Measurements from ENCODE around the gene INO80D. TPM values are rescaled to one million over a fixed set of nuclear protein-coding genes. Genes with fewer than 3 reads are reported as not detected.
A peak's percentile ranks its signal among the peaks of the same experiment; 100 is the strongest.

The INO80D gene
- total RNA-seq, 1 experiment from 2014 or later: 46.0 TPM

DNA sequence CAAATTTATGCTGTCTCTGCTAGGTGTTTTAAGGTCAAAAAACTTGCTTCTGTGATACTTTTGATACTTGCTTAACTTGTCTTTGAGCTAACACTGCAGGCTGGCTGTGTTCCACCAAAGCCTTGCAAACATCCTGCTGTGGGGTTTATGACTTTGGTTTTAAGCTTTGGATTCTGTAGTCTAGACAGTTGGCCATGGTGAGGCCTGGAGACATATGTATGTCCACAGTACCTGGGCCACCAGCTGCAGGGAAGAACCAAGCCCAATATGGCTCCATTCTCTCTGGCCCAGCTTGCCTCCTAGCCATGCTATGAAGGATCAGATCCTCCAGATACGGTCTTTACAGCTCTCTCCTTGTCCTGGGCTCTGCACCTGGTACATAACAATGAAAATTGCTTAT, 113.9 kb downstream of the INO80D start:
- no peaks in the 10 kb centered on the region for H3K27me3 Mint-ChIP-seq (ENCODE audit: low read depth)
- Histone ChIP-seq H3T11ph (ENCODE audit: low read length) (no peak overlapping the region), H4K20me1 (ENCODE audit: control insufficient read depth, insufficient read depth, insufficient read length) (no peaks in the 10 kb centered on the region), H2AK5ac (ENCODE audit: insufficient read length, low read length) (no peak overlapping the region), H3K27ac (ENCODE audit: insufficient read length, low read depth, low read length) (no peak overlapping the region), H2BK120ac (ENCODE audit: low read depth, low read length, poor library complexity, severe bottlenecking) (no peak overlapping the region), H4K91ac (ENCODE audit: insufficient read length, low read depth, low read length) (no peak overlapping the region), H3K9me3 (ENCODE audit: control insufficient read depth, low read depth, low read length) (no peaks in the 10 kb centered on the region), H2AFZ (ENCODE audit: low read length) (no peak overlapping the region), H4K8ac (replicated peaks; ENCODE audit: insufficient read length, low read depth, low read length) (no peak overlapping the region), H3K79me2 (ENCODE audit: insufficient read depth, low read length) (peaks cover 2% of the 10 kb centered on the region; the same call in 1 of the 2 replicates), H2BK15ac (ENCODE audit: low read depth, low read length) (no peak overlapping the region), H3K4me2 (ENCODE audit: insufficient read depth, insufficient read length, low read length) (no peak overlapping the region), H2BK5ac (ENCODE audit: insufficient read length, low read length) (no peak overlapping the region), H3K27me3 (ENCODE audit: insufficient read depth, low read length) (no peaks in the 10 kb centered on the region), H4K5ac (ENCODE audit: insufficient read length, low read depth, low read length) (no peak overlapping the region), H3K23ac (ENCODE audit: insufficient read length, low read depth, low read length) (no peak overlapping the region), H3K18ac (ENCODE audit: insufficient read length, low read depth, low read length) (no peak overlapping the region), H3K4me1 (ENCODE audit: insufficient read depth, low read length) (0 out of 2 replicates have a peak, but pooled peaks cover 9% of the 10 kb centered on the region), H3K14ac (ENCODE audit: insufficient read depth, low read length) (no peak overlapping the region; the same call in 1 of the 2 replicates), H3K9ac (ENCODE audit: extremely low read depth, insufficient read length, low read length) (no peak overlapping the region), H3K23me2 (ENCODE audit: insufficient read length, low read depth, low read length, poor library complexity, severe bottlenecking) (no peaks in the 10 kb centered on the region), H2BK12ac (ENCODE audit: insufficient read length, low read depth, low read length) (no peak overlapping the region), H3K4ac (ENCODE audit: low read depth, low read length) (no peak overlapping the region), H3K56ac (ENCODE audit: insufficient read length, low read depth, low read length) (no peak overlapping the region), H3K79me1 (ENCODE audit: insufficient read depth, low read depth, low read length, poor library complexity, severe bottlenecking) (no peaks in the 10 kb centered on the region), H2BK20ac (ENCODE audit: low read depth, low read length, poor library complexity, severe bottlenecking) (no peak overlapping the region)
- H3K36me3 Mint-ChIP-seq (ENCODE audit: insufficient read depth in 1 of 3, low read depth in 3 of 3): no peaks in the 10 kb centered on the region
- DNase-seq: no peak
- peaks cover 14 to 24% of the 10 kb centered on the region in 2 experiments for H3K4me1 Mint-ChIP-seq
- no CpG with 5 or more reads among the region's 1 CpG for WGBS (ENCODE audit: extremely low coverage, insufficient read length, low lambda C conversion rate)
- H3K9me3 Mint-ChIP-seq: no peaks in the 10 kb centered on the region
- no peak overlapping the region for H3K4me3 Mint-ChIP-seq
- TF ChIP-seq, protein P1, sequence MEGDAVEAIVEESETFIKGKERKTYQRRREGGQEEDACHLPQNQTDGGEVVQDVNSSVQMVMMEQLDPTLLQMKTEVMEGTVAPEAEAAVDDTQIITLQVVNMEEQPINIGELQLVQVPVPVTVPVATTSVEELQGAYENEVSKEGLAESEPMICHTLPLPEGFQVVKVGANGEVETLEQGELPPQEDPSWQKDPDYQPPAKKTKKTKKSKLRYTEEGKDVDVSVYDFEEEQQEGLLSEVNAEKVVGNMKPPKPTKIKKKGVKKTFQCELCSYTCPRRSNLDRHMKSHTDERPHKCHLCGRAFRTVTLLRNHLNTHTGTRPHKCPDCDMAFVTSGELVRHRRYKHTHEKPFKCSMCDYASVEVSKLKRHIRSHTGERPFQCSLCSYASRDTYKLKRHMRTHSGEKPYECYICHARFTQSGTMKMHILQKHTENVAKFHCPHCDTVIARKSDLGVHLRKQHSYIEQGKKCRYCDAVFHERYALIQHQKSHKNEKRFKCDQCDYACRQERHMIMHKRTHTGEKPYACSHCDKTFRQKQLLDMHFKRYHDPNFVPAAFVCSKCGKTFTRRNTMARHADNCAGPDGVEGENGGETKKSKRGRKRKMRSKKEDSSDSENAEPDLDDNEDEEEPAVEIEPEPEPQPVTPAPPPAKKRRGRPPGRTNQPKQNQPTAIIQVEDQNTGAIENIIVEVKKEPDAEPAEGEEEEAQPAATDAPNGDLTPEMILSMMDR (conservative IDR thresholded peaks at IDR 0.05): no peak
- H3K27ac Mint-ChIP-seq: peak overlapping the region in 1 of 3 experiments; percentile 66; a peak in 2 of 7 replicates

All from H9 (cell line).